ENCODE results near the gene RRP8. TPM values are rescaled to one million over a fixed set of nuclear protein-coding genes. Genes with fewer than 3 reads are reported as not detected.

RRP8 gene
- total and polyA plus RNA-seq, 2 donors (not counting 1 experiment from before 2014, with no cell fraction given) = 8.6 to 29.4 TPM

GRCh38 chr11:6578134-6578533 is 25.3 kb downstream of the RRP8 start:
- Mint-ChIP-seq H3K4me3 (no peak overlapping the region), H3K27ac (no peak overlapping the region), H3K27me3 (no peaks in the 10 kb centered on the region), H3K9me3 (ENCODE audit: insufficient read depth) (no peaks in the 10 kb centered on the region), H3K4me1 (no peaks in the 10 kb centered on the region)
- TF ChIP-seq, protein P1, sequence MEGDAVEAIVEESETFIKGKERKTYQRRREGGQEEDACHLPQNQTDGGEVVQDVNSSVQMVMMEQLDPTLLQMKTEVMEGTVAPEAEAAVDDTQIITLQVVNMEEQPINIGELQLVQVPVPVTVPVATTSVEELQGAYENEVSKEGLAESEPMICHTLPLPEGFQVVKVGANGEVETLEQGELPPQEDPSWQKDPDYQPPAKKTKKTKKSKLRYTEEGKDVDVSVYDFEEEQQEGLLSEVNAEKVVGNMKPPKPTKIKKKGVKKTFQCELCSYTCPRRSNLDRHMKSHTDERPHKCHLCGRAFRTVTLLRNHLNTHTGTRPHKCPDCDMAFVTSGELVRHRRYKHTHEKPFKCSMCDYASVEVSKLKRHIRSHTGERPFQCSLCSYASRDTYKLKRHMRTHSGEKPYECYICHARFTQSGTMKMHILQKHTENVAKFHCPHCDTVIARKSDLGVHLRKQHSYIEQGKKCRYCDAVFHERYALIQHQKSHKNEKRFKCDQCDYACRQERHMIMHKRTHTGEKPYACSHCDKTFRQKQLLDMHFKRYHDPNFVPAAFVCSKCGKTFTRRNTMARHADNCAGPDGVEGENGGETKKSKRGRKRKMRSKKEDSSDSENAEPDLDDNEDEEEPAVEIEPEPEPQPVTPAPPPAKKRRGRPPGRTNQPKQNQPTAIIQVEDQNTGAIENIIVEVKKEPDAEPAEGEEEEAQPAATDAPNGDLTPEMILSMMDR (IDR thresholded peaks at IDR 0.05) = no peak
- CTCF ChIA-PET = no interaction called here
- no peak overlapping the region for H3K27ac ChIP-seq (ENCODE audit: low read length in 2 of 2)
- no peak overlapping the region for H3K9ac ChIP-seq (ENCODE audit: low read length)
- no peaks in the 10 kb centered on the region for H4K20me1 ChIP-seq (ENCODE audit: control insufficient read depth, insufficient read depth, low read length, poor library complexity, severe bottlenecking)
- H3K9me3 ChIP-seq (ENCODE audit: control extremely low read depth in 1 of 3, control insufficient read depth in 2 of 3, insufficient read depth in 1 of 3, low read length in 2 of 3) = no peaks in the 10 kb centered on the region
- peaks cover 14% of the 10 kb centered on the region for H3K79me2 ChIP-seq (ENCODE audit: control insufficient read depth, insufficient read depth, low read length)
- no peak overlapping the region for H2AFZ ChIP-seq (ENCODE audit: insufficient read depth, low read depth, low read length, poor library complexity, severe bottlenecking)
- no peak overlapping the region for H3K4me3 ChIP-seq (ENCODE audit: control extremely low read depth in 1 of 5, extremely low read depth in 1 of 5, insufficient read depth in 1 of 5, low read depth in 2 of 5, low read length in 4 of 5)
- DNase-seq = no peak
- H3K27me3 ChIP-seq (replicated peaks in 1 of 4; ENCODE audit: control extremely low read depth in 1 of 4, control insufficient read depth in 3 of 4, insufficient read depth in 4 of 4, low read length in 3 of 4) = no peaks in the 10 kb centered on the region
- peaks cover 0 to 2% of the 10 kb centered on the region in 2 experiments for H3K36me3 ChIP-seq (replicated peaks in 1 of 2; ENCODE audit: control extremely low read depth in 1 of 2, control insufficient read depth in 1 of 2, extremely low read depth in 1 of 2, insufficient read depth in 2 of 2, low read length in 1 of 2)
- no peak overlapping the region for H3K4me2 ChIP-seq (replicated peaks; ENCODE audit: low read depth, low read length, poor library complexity, severe bottlenecking)
- WGBS (ENCODE audit: insufficient coverage) = no CpG with 5 or more reads among the region's 1 CpG
- H3K4me1 ChIP-seq (ENCODE audit: control insufficient read depth in 2 of 2, insufficient read depth in 2 of 2, low read length in 2 of 2) = no peaks in the 10 kb centered on the region
- ATAC-seq (ENCODE audit: low read depth) = no peak
- intact Hi-C loops (cut with micrococcal nuclease) = no loop called here
- POLR2A ChIA-PET = no interaction called here

GRCh38 chr11:6576471-6577373 is 26.7 kb downstream of the RRP8 start:
- H3K79me2 ChIP-seq (ENCODE audit: control insufficient read depth, insufficient read depth, low read length) = peaks cover 14% of the 10 kb centered on the region
- intact Hi-C loops (cut with micrococcal nuclease) = no loop called here
- no peaks in the 10 kb centered on the region for H3K27me3 ChIP-seq (replicated peaks in 1 of 4; ENCODE audit: control extremely low read depth in 1 of 4, control insufficient read depth in 3 of 4, insufficient read depth in 4 of 4, low read length in 3 of 4)
- no peak overlapping the region for H3K4me2 ChIP-seq (replicated peaks; ENCODE audit: low read depth, low read length, poor library complexity, severe bottlenecking)
- no peaks in the 10 kb centered on the region for H3K9me3 Mint-ChIP-seq (ENCODE audit: insufficient read depth)
- H3K27ac ChIP-seq (ENCODE audit: low read length in 2 of 2) = no peak overlapping the region
- DNase-seq = no peak
- H3K4me3 ChIP-seq (ENCODE audit: control extremely low read depth in 1 of 5, extremely low read depth in 1 of 5, insufficient read depth in 1 of 5, low read depth in 2 of 5, low read length in 4 of 5) = no peak overlapping the region
- H3K27me3 Mint-ChIP-seq = no peaks in the 10 kb centered on the region
- TF ChIP-seq, protein P1 (IDR thresholded peaks at IDR 0.05) = no peak
- no peak for TF ChIP-seq EZH2 (IDR thresholded peaks at IDR 0.05; ENCODE audit: borderline replicate concordance, insufficient read depth, low read depth, low read length, poor library complexity, severe bottlenecking)
- CTCF ChIA-PET = no interaction called here
- H3K4me3 Mint-ChIP-seq = no peak overlapping the region
- no peak overlapping the region for H2AFZ ChIP-seq (ENCODE audit: insufficient read depth, low read depth, low read length, poor library complexity, severe bottlenecking)
- H3K4me1 ChIP-seq (ENCODE audit: control insufficient read depth in 2 of 2, insufficient read depth in 2 of 2, low read length in 2 of 2) = no peaks in the 10 kb centered on the region
- H3K4me1 Mint-ChIP-seq = no peaks in the 10 kb centered on the region
- H3K9me3 ChIP-seq (ENCODE audit: control extremely low read depth in 1 of 3, control insufficient read depth in 2 of 3, insufficient read depth in 1 of 3, low read length in 2 of 3) = no peaks in the 10 kb centered on the region
- no peak overlapping the region for H3K9ac ChIP-seq (ENCODE audit: low read length)
- 47% methylated on average over 5 of the region's 6 CpGs for WGBS (ENCODE audit: insufficient coverage)
- H4K20me1 ChIP-seq (ENCODE audit: control insufficient read depth, insufficient read depth, low read length, poor library complexity, severe bottlenecking) = no peaks in the 10 kb centered on the region
- no peak overlapping the region for H3K27ac Mint-ChIP-seq
- POLR2A ChIA-PET = no interaction called here
- no peak for ATAC-seq (ENCODE audit: low read depth)
- H3K36me3 ChIP-seq (replicated peaks in 1 of 2; ENCODE audit: control extremely low read depth in 1 of 2, control insufficient read depth in 1 of 2, extremely low read depth in 1 of 2, insufficient read depth in 2 of 2, low read length in 1 of 2) = peaks cover 0 to 2% of the 10 kb centered on the region in 2 experiments

All from B cell (primary cell).